ENCODE results near the gene CAMK4. TPM values are rescaled to one million over a fixed set of nuclear protein-coding genes. Genes with fewer than 3 reads are reported as not detected.

Gene CAMK4
- total RNA-seq, 4 donors from 2014 or later, result 0.42 to 5.3 (median 3.5) TPM

GRCh38 chr5:111385970-111386831 lies 162.0 kb downstream of the CAMK4 start:
- H3K9me3 ChIP-seq, result no peaks in the 10 kb centered on the region
- no peak for TF ChIP-seq POLR2A (IDR thresholded peaks at IDR 0.05; ENCODE audit: low read depth)
- TF ChIP-seq EP300 (IDR thresholded peaks at IDR 0.05), result no peak
- no peak for TF ChIP-seq CTCF (IDR thresholded peaks at IDR 0.05)
- no peak for TF ChIP-seq POLR2AphosphoS5 (IDR thresholded peaks at IDR 0.05)
- H3K27me3 ChIP-seq, result no peaks in the 10 kb centered on the region
- no peak for DNase-seq (ENCODE audit: extremely low spot score)
- H3K27ac ChIP-seq (replicated peaks in 1 of 4), result no peak overlapping the region
- no peaks in the 10 kb centered on the region for H3K4me1 ChIP-seq
- 84% methylated on average over 7 of the region's 7 CpGs for WGBS
- no peaks in the 10 kb centered on the region for H3K36me3 ChIP-seq
- intact Hi-C loops (cut with DNase I), result no loop called here
- no peak overlapping the region for H3K4me3 ChIP-seq

GRCh38 chr5:111386832-111387162 lies 162.6 kb downstream of the CAMK4 start:
- Histone ChIP-seq H3K36me3 (no peaks in the 10 kb centered on the region), H3K27me3 (no peaks in the 10 kb centered on the region), H3K9me3 (no peaks in the 10 kb centered on the region), H3K4me1 (no peaks in the 10 kb centered on the region), H3K4me3 (no peak overlapping the region), H3K27ac (replicated peaks in 1 of 4) (no peak overlapping the region)
- 90% methylated on average over 1 of the region's 1 CpG for WGBS
- intact Hi-C loops (cut with DNase I), result no loop called here
- TF ChIP-seq CTCF (IDR thresholded peaks at IDR 0.05) (no peak), EP300 (IDR thresholded peaks at IDR 0.05) (no peak), POLR2A (IDR thresholded peaks at IDR 0.05; ENCODE audit: low read depth) (no peak), POLR2AphosphoS5 (IDR thresholded peaks at IDR 0.05) (no peak)
- no peak for DNase-seq (ENCODE audit: extremely low spot score)

GRCh38 chr5:111387361-111387760 lies 163.2 kb downstream of the CAMK4 start:
- intact Hi-C loops (cut with DNase I), result no loop called here
- Histone ChIP-seq H3K4me3 (no peak overlapping the region), H3K27ac (replicated peaks in 1 of 4) (no peak overlapping the region), H3K36me3 (no peaks in the 10 kb centered on the region), H3K9me3 (no peaks in the 10 kb centered on the region), H3K4me1 (no peaks in the 10 kb centered on the region), H3K27me3 (no peaks in the 10 kb centered on the region)
- no peak for TF ChIP-seq EP300 (IDR thresholded peaks at IDR 0.05)
- no peak for TF ChIP-seq CTCF (IDR thresholded peaks at IDR 0.05)
- no peak for TF ChIP-seq POLR2A (IDR thresholded peaks at IDR 0.05; ENCODE audit: low read depth)
- TF ChIP-seq POLR2AphosphoS5 (IDR thresholded peaks at IDR 0.05), result no peak
- WGBS, result 0% methylated on average over 1 of the region's 1 CpG
- no peak for DNase-seq (ENCODE audit: extremely low spot score)

- no peak overlapping the region for H3K4me3 ChIP-seq
- H3K27ac ChIP-seq (replicated peaks in 1 of 4), result no peak overlapping the region
- whole genome bisulfite sequencing, result 86% methylated on average over 1 of the region's 1 CpG
- H3K27me3 ChIP-seq, result no peaks in the 10 kb centered on the region
- intact Hi-C loops (cut with DNase I), result no loop called here
- no peaks in the 10 kb centered on the region for H3K9me3 ChIP-seq
- DNase-seq (ENCODE audit: extremely low spot score), result no peak
- TF ChIP-seq POLR2A (IDR thresholded peaks at IDR 0.05; ENCODE audit: low read depth), result no peak
- no peak for TF ChIP-seq POLR2AphosphoS5 (IDR thresholded peaks at IDR 0.05)
- no peaks in the 10 kb centered on the region for H3K4me1 ChIP-seq
- H3K36me3 ChIP-seq, result no peaks in the 10 kb centered on the region
Measured at GRCh38 chr5:111389390-111390082, 165.4 kb downstream of the CAMK4 start.

GRCh38 chr5:111392181-111392580 lies 168.0 kb downstream of the CAMK4 start:
- TF ChIP-seq CTCF (IDR thresholded peaks at IDR 0.05) (no peak), EP300 (IDR thresholded peaks at IDR 0.05) (no peak), POLR2A (IDR thresholded peaks at IDR 0.05; ENCODE audit: low read depth) (no peak), POLR2AphosphoS5 (IDR thresholded peaks at IDR 0.05) (no peak)
- Histone ChIP-seq H3K9me3 (no peaks in the 10 kb centered on the region), H3K27ac (replicated peaks in 1 of 4) (no peak overlapping the region), H3K4me3 (no peak overlapping the region), H3K27me3 (no peaks in the 10 kb centered on the region), H3K4me1 (no peaks in the 10 kb centered on the region), H3K36me3 (no peaks in the 10 kb centered on the region)
- DNase-seq (ENCODE audit: extremely low spot score), result no peak
- 90% methylated on average over 2 of the region's 2 CpGs for WGBS
- intact Hi-C loops (cut with DNase I), result no loop called here
